Muscle layer of duodenum (tissue), 2 donors: ENCODE data around the gene COL27A1.

Experiments used
- H3K27ac ChIP-seq: one replicate; pipeline ENCODE4 v1.7.0; 2013; ENCODE audit warnings: mild to moderate bottlenecking, low read length
- H3K27me3 ChIP-seq: one replicate; pipeline ENCODE4 v1.7.0; 2013; ENCODE audit warnings: low read depth, mild to moderate bottlenecking, control low read depth, low read length
- H3K36me3 ChIP-seq, 2 donors: one replicate each; pipeline ENCODE4 v1.7.0; 2013; ENCODE audit warnings: low read length in 2 of 2, control low read depth in 1 of 2, mild to moderate bottlenecking in 1 of 2; ENCODE audit not compliant: insufficient read depth in 2 of 2, control insufficient read depth in 1 of 2
- H3K4me1 ChIP-seq, 2 donors: one replicate each; pipeline ENCODE4 v1.7.0; 2013; ENCODE audit warnings: low read length in 2 of 2, mild to moderate bottlenecking in 2 of 2, control low read depth in 1 of 2, moderate library complexity in 1 of 2; ENCODE audit not compliant: insufficient read depth in 2 of 2, control insufficient read depth in 1 of 2
- H3K4me3 ChIP-seq, 2 donors: one replicate each; pipeline ENCODE4 v1.7.0; 2013; ENCODE audit warnings: low read length in 2 of 2, low read depth in 1 of 2, mild to moderate bottlenecking in 1 of 2
- H3K9me3 ChIP-seq, 2 donors: one replicate each; pipeline ENCODE4 v1.7.0; 2013; ENCODE audit warnings: low read length in 2 of 2, control low read depth in 1 of 2, mild to moderate bottlenecking in 1 of 2; ENCODE audit not compliant: control insufficient read depth in 1 of 2
- donor health status: healthy.

Gene COL27A1

GRCh38 chr9:114351932-114352331 lies 196.6 kb downstream of the COL27A1 start:
- Histone ChIP-seq H3K4me1 (peaks cover 0 to 19% of the 10 kb centered on the region in 2 donors), H3K27ac (no peak overlapping the region), H3K4me3 (no peak overlapping the region), H3K36me3 (peaks cover 58 to 65% of the 10 kb centered on the region in 2 donors), H3K9me3 (no peaks in the 10 kb centered on the region), H3K27me3 (no peaks in the 10 kb centered on the region)

DNA sequence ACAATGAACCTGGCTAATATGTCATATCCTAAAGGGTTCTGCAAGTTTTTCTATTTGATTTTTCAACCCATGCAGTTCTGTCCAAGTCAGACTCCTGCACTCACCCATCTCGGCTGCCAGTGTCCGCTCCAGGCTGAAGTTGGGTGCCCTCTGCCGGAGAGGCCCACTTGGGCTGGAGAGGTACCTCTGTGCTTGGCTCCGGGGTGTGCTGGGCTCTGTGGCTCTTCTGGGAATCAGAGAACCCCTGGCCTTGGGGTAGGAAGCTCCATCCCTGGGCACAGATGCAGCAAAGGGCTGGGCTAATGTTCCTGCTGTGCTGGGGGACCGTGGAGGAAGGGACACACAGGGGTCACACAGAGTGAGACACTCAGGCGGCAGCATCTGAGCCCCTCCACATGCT lies 200.5 kb downstream of the COL27A1 start:
- H3K36me3 ChIP-seq: peaks cover 60 to 69% of the 10 kb centered on the region in 2 donors
- no peaks in the 10 kb centered on the region for H3K9me3 ChIP-seq
- no peak overlapping the region for H3K4me3 ChIP-seq
- no peaks in the 10 kb centered on the region for H3K27me3 ChIP-seq
- H3K4me1 ChIP-seq: no peaks in the 10 kb centered on the region
- H3K27ac ChIP-seq: no peak overlapping the region

- Histone ChIP-seq H3K4me1 (no peaks in the 10 kb centered on the region), H3K4me3 (no peak overlapping the region), H3K9me3 (no peaks in the 10 kb centered on the region), H3K27me3 (no peaks in the 10 kb centered on the region), H3K27ac (no peak overlapping the region), H3K36me3 (peaks cover 64 to 71% of the 10 kb centered on the region in 2 donors)
Measured at GRCh38 chr9:114356792-114357191, 201.5 kb downstream of the COL27A1 start.

DNA sequence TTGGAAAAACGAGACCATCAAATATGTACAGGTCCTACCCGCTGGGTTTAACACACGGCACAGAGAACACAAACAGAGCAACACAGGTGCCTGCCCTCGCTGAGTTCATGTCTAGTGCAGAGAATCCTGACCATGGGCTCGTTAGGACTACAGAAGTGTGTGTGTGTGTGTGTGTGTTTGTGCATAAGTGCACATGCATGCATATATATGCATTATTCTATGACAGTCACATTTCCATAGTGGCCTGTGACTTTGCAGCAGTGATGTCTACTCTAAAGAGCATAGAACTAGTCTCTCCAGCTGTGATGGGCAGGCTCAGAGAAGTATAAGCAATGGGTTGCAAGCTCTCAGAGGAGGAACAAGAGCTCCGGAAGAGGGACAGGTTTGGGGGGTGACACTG lies 202.0 kb downstream of the COL27A1 start:
- Histone ChIP-seq H3K4me1 (no peaks in the 10 kb centered on the region), H3K4me3 (no peak overlapping the region)

GRCh38 chr9:114357911-114358328 lies 202.6 kb downstream of the COL27A1 start:
- Histone ChIP-seq H3K27me3 (no peaks in the 10 kb centered on the region), H3K4me1 (no peaks in the 10 kb centered on the region), H3K36me3 (peaks cover 75% of the 10 kb centered on the region in 2 donors), H3K4me3 (no peak overlapping the region), H3K9me3 (no peaks in the 10 kb centered on the region), H3K27ac (no peak overlapping the region)

More for the DNA sequence above, 202.0 kb downstream of the COL27A1 start:
- H3K27me3 ChIP-seq: no peaks in the 10 kb centered on the region
- peaks cover 70 to 71% of the 10 kb centered on the region in 2 donors for H3K36me3 ChIP-seq
- H3K27ac ChIP-seq: no peak overlapping the region
- H3K9me3 ChIP-seq: no peaks in the 10 kb centered on the region

- no peaks in the 10 kb centered on the region for H3K27me3 ChIP-seq
- H3K4me3 ChIP-seq: no peak overlapping the region
- no peaks in the 10 kb centered on the region for H3K4me1 ChIP-seq
- H3K9me3 ChIP-seq: no peaks in the 10 kb centered on the region
- no peak overlapping the region for H3K27ac ChIP-seq
- peaks cover 90 to 94% of the 10 kb centered on the region in 2 donors for H3K36me3 ChIP-seq
Measured at GRCh38 chr9:114359801-114360200, 204.5 kb downstream of the COL27A1 start.

DNA sequence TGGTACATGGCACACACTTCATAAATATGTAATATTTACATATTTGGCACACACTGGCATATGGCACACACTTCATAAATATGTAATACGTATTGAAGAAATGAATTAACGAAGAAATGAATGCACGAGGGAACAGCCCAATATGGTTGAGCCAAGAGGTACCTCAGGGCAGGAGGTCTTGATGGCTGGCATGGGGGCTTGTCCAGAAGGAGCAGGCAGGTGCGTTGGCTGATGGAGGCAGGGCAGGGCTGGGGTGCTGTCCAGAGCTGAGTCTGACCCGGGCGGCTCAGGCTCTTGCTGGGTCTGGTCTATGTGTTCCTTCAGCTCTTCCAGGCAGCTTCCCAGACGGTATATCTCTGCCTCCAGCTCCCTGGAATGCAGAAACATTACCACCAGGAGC lies 206.2 kb downstream of the COL27A1 start:
- H3K4me1 ChIP-seq: no peaks in the 10 kb centered on the region
- H3K9me3 ChIP-seq: no peaks in the 10 kb centered on the region
- peaks cover 80 to 89% of the 10 kb centered on the region in 2 donors for H3K36me3 ChIP-seq
- no peaks in the 10 kb centered on the region for H3K27me3 ChIP-seq
- H3K27ac ChIP-seq: no peak overlapping the region
- no peak overlapping the region for H3K4me3 ChIP-seq
